GM23338 (cell line): ENCODE results near the gene AKR1C4. TPM values are rescaled to one million over a fixed set of nuclear protein-coding genes. Genes with fewer than 3 reads are reported as not detected.

ENCODE experiments used
- ATAC-seq: fragments of 200-7000 bp; cut with Tn5 transposase; 3 replicates; pipeline ENCODE4 v1.9.1; 2020
- DNase-seq: peaks from one replicate; pipeline ENCODE4 v3.0.0-alpha.2; 2015; ENCODE audit warnings: low spot score
- H2AFZ ChIP-seq: fragments of 200-600 bp; sonication (generic); 2 replicates; pipeline ENCODE4 v1.8.0; 2016; ENCODE audit warnings: antibody characterized with exemption, mild to moderate bottlenecking, moderate library complexity
- H3F3A ChIP-seq: fragments of 200-600 bp; sonication (generic); replicated peaks from 2 replicates; pipeline ENCODE4 v1.8.0; 2017; ENCODE audit warnings: antibody characterized with exemption, mixed run types, low read depth
- H3K27ac ChIP-seq: fragments of 200-600 bp; sonication (generic); 2 replicates; pipeline ENCODE4 v1.6.1; 2016; ENCODE audit warnings: low read depth
- H3K27me3 ChIP-seq: fragments of 200-600 bp; sonication (generic); 2 replicates; pipeline ENCODE4 v1.8.0; 2016; ENCODE audit warnings: mild to moderate bottlenecking, mixed run types, moderate library complexity; ENCODE audit not compliant: insufficient read depth
- H3K36me3 ChIP-seq: fragments of 200-600 bp; sonication (generic); 2 replicates; pipeline ENCODE4 v1.8.0; 2016; ENCODE audit warnings: mild to moderate bottlenecking; ENCODE audit not compliant: insufficient read depth
- H3K4me1 ChIP-seq: fragments of 200-600 bp; sonication (generic); 2 replicates; pipeline ENCODE4 v1.8.0; 2016; ENCODE audit warnings: mild to moderate bottlenecking, moderate library complexity; ENCODE audit not compliant: insufficient read depth
- H3K4me2 ChIP-seq: fragments of 200-600 bp; sonication (generic); 2 replicates; pipeline ENCODE4 v1.7.1; 2017; ENCODE audit warnings: mixed run types
- H3K4me3 ChIP-seq: fragments of 200-600 bp; sonication (generic); 2 replicates; pipeline ENCODE4 v1.6.1; 2016; ENCODE audit warnings: mixed run types
- H3K79me2 ChIP-seq: fragments of 200-600 bp; sonication (generic); replicated peaks from 2 replicates; pipeline ENCODE4 v1.8.0; 2017; ENCODE audit warnings: mild to moderate bottlenecking; ENCODE audit not compliant: insufficient read depth
- H3K9me2 ChIP-seq: fragments of 200-600 bp; sonication (generic); 2 replicates; pipeline ENCODE4 v1.8.0; 2017; ENCODE audit not compliant: insufficient read depth
- H4K20me1 ChIP-seq: fragments of 200-600 bp; sonication (generic); replicated peaks from 2 replicates; pipeline ENCODE4 v1.8.0; 2017; ENCODE audit warnings: mild to moderate bottlenecking; ENCODE audit not compliant: insufficient read depth
- H3K27ac Mint-ChIP-seq: 2 replicates; pipeline ENCODE4 v1.8.0; 2020; ENCODE audit warnings: inconsistent platforms, mild to moderate bottlenecking, moderate library complexity, mixed read lengths
- H3K27me3 Mint-ChIP-seq: 3 replicates; pipeline ENCODE4 v1.8.0; 2022; ENCODE audit warnings: low read depth, mild to moderate bottlenecking, moderate library complexity, mixed read lengths, inconsistent platforms; ENCODE audit not compliant: insufficient read depth, poor library complexity
- H3K36me3 Mint-ChIP-seq: 3 replicates; pipeline ENCODE4 v1.8.0; 2021; ENCODE audit warnings: low read depth, mild to moderate bottlenecking, inconsistent platforms, moderate library complexity, mixed read lengths
- H3K4me1 Mint-ChIP-seq: 3 replicates; pipeline ENCODE4 v1.8.0; 2020; ENCODE audit warnings: mild to moderate bottlenecking, inconsistent platforms, mixed read lengths
- H3K4me3 Mint-ChIP-seq: 3 replicates; pipeline ENCODE4 v1.8.0; 2021; ENCODE audit warnings: moderate library complexity, mild to moderate bottlenecking, inconsistent platforms, mixed read lengths
- H3K9me3 Mint-ChIP-seq: 3 replicates; pipeline ENCODE4 v1.8.0; 2020; ENCODE audit warnings: moderate library complexity, mild to moderate bottlenecking, inconsistent platforms, mixed read lengths
- EZH2 ChIP-seq: fragments of 200-600 bp; sonication (generic); IDR thresholded peaks from one replicate; pipeline ENCODE4 v1.8.0; 2017; ENCODE audit warnings: antibody characterized with exemption, mild to moderate bottlenecking, low read depth; ENCODE audit not compliant: unreplicated experiment
- EZH2phosphoT487 ChIP-seq: fragments of 200-600 bp; sonication (generic); IDR thresholded peaks from one replicate; pipeline ENCODE4 v1.8.1; 2018; ENCODE audit warnings: antibody characterized with exemption; ENCODE audit not compliant: unreplicated experiment
- JUNB ChIP-seq: IDR thresholded peaks from one replicate; pipeline ENCODE4 v1.6.1; 2016; ENCODE audit warnings: antibody characterized with exemption; ENCODE audit not compliant: unreplicated experiment
- NANOG ChIP-seq: IDR thresholded peaks from 2 replicates; pipeline ENCODE4 v1.6.1; 2016; ENCODE audit warnings: antibody characterized with exemption, borderline replicate concordance
- POLR2AphosphoS5 ChIP-seq: IDR thresholded peaks from 2 replicates; pipeline ENCODE4 v1.6.1; 2016; ENCODE audit warnings: antibody characterized with exemption, low read depth
- STAT1 ChIP-seq: IDR thresholded peaks from one replicate; pipeline ENCODE4 v1.6.1; 2016; ENCODE audit warnings: antibody characterized with exemption; ENCODE audit not compliant: unreplicated experiment
- ZNF114 ChIP-seq: fragments of 250-450 bp; sonication (Bioruptor Pico); IDR thresholded peaks from 2 replicates; pipeline ENCODE4 v1.5.0; 2020; ENCODE audit warnings: mild to moderate bottlenecking, moderate library complexity
- ZNF331 ChIP-seq: fragments of 250-450 bp; sonication (Bioruptor Pico); IDR thresholded peaks from 2 replicates; pipeline ENCODE4 v1.5.0; 2020; ENCODE audit warnings: low read depth, mild to moderate bottlenecking, moderate library complexity
- polyA plus RNA-seq: library from polyadenylated mRNA; unstranded; fragments of >200 nt; fragmentation: Nextera tagmentation; extraction: Ambion mirVana; gene quantifications from 2 replicates; pipeline ENCODE4 v1.2.1, GENCODE V29; 2016
- total RNA-seq: library from RNA; depleted of rRNA; stranded (reverse); fragments of >200 nt; shearing (Covaris generic); gene quantifications from 2 replicates; pipeline ENCODE4 v1.2.3, GENCODE V29; 2014
- TF ChIP-seq, protein P1 (sequence below), 2 experiments: fragments of 200-600 bp in 1 of 2; sonication (generic) in 1 of 2; conservative IDR thresholded peaks; 2 replicates each; pipeline versions ENCODE4 v1.5.1 to v1.6.1; 2016 to 2017; ENCODE audit warnings: antibody characterized with exemption in 2 of 2, low read depth in 2 of 2, mild to moderate bottlenecking in 2 of 2, moderate library complexity in 1 of 2
- TF ChIP-seq, protein P2 (sequence below): IDR thresholded peaks from one replicate; pipeline ENCODE4 v1.6.1; 2018; ENCODE audit warnings: antibody characterized with exemption; ENCODE audit not compliant: unreplicated experiment

AKR1C4 gene
- total and polyA plus RNA-seq, 2 experiments from 2014 or later, result not detected

DNA sequence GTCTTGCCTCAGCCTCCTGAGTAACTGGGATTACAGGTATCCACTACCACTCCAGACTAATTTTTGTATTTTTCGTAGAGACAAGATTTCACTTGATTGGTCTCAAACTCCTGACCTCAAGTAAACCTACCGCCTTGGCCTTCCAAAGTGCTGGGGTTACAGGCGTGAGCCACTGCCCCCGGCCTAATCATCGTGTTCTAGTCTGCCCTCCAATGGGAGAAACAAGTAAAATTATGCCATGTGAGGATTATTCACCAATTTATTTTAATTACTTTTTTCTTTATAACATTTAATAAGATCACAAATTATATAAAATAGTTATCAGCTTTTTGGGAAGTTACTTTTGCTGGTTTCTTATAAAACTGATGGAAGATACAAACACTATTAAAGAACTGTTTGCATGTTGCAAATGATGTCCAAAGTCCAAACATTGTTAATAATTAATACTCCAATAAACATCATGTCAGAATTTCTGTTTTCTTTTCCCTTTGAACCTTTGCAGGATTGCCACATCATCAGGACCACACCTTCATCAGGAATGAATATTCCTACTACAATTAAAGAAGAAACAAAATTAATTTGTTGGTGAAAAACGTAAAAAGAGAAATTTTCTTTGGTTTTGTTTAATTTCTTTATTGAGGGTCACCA lies 786 bp upstream of the AKR1C4 start:
- Histone ChIP-seq H4K20me1 (no peaks in the 10 kb centered on the region), H3K4me2 (no peak overlapping the region), H2AFZ (no peak overlapping the region), H3K79me2 (no peaks in the 10 kb centered on the region), H3F3A (no peaks in the 10 kb centered on the region), H3K36me3 (no peaks in the 10 kb centered on the region), H3K4me1 (no peaks in the 10 kb centered on the region), H3K27me3 (no peaks in the 10 kb centered on the region), H3K4me3 (no peak overlapping the region), H3K9me2 (no peaks in the 10 kb centered on the region), H3K27ac (no peak overlapping the region)
- H3K4me1 Mint-ChIP-seq, result no peaks in the 10 kb centered on the region
- no peak overlapping the region for H3K27ac Mint-ChIP-seq
- TF ChIP-seq, protein P1, sequence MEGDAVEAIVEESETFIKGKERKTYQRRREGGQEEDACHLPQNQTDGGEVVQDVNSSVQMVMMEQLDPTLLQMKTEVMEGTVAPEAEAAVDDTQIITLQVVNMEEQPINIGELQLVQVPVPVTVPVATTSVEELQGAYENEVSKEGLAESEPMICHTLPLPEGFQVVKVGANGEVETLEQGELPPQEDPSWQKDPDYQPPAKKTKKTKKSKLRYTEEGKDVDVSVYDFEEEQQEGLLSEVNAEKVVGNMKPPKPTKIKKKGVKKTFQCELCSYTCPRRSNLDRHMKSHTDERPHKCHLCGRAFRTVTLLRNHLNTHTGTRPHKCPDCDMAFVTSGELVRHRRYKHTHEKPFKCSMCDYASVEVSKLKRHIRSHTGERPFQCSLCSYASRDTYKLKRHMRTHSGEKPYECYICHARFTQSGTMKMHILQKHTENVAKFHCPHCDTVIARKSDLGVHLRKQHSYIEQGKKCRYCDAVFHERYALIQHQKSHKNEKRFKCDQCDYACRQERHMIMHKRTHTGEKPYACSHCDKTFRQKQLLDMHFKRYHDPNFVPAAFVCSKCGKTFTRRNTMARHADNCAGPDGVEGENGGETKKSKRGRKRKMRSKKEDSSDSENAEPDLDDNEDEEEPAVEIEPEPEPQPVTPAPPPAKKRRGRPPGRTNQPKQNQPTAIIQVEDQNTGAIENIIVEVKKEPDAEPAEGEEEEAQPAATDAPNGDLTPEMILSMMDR (conservative IDR thresholded peaks at IDR 0.05; ENCODE audit: low read depth in 2 of 2), result peak in 1 of 2 experiments; percentile 15; a peak in 1 of 4 replicates
- TF ChIP-seq ZNF114 (CRISPR knock-in tag), result no peak
- H3K36me3 Mint-ChIP-seq, result no peaks in the 10 kb centered on the region
- no peak for ATAC-seq
- DNase-seq, result peak; percentile 5
- H3K4me3 Mint-ChIP-seq, result no peak overlapping the region
- no peaks in the 10 kb centered on the region for H3K9me3 Mint-ChIP-seq
- peaks cover 2% of the 10 kb centered on the region for H3K27me3 Mint-ChIP-seq

DNA sequence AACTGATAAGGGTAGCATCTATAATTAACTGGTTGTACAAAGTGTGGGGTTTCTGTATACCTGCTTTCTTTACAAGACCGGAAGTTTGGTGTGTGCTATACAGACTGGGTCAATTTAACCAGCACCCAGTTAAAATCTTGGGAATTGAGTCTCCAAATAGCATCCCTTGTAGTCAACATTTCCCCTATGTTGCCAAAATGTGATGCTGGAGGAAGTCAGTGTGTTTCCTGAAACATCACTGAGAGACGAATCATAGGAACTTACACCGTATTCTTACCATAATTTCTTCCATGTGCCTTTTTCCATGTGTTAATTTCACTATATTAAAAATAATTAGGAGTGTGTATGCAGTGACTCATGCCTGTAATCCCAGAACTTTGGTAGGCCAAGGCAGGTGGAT lies 1.7 kb downstream of the AKR1C4 start:
- no peaks in the 10 kb centered on the region for H3K27me3 Mint-ChIP-seq
- no peak overlapping the region for H3K27ac Mint-ChIP-seq
- no peak overlapping the region for H3K4me3 ChIP-seq
- H4K20me1 ChIP-seq, result no peaks in the 10 kb centered on the region
- H2AFZ ChIP-seq, result no peak overlapping the region
- no peaks in the 10 kb centered on the region for H3K4me1 ChIP-seq
- no peaks in the 10 kb centered on the region for H3K27me3 ChIP-seq
- H3K79me2 ChIP-seq, result no peaks in the 10 kb centered on the region
- DNase-seq (no peak), ATAC-seq (no peak)
- H3K36me3 Mint-ChIP-seq, result no peaks in the 10 kb centered on the region
- H3K4me3 Mint-ChIP-seq, result no peak overlapping the region
- H3K27ac ChIP-seq, result no peak overlapping the region
- H3F3A ChIP-seq, result no peaks in the 10 kb centered on the region
- no peaks in the 10 kb centered on the region for H3K9me2 ChIP-seq
- peaks cover 8% of the 10 kb centered on the region for H3K9me3 Mint-ChIP-seq
- TF ChIP-seq, protein P2, sequence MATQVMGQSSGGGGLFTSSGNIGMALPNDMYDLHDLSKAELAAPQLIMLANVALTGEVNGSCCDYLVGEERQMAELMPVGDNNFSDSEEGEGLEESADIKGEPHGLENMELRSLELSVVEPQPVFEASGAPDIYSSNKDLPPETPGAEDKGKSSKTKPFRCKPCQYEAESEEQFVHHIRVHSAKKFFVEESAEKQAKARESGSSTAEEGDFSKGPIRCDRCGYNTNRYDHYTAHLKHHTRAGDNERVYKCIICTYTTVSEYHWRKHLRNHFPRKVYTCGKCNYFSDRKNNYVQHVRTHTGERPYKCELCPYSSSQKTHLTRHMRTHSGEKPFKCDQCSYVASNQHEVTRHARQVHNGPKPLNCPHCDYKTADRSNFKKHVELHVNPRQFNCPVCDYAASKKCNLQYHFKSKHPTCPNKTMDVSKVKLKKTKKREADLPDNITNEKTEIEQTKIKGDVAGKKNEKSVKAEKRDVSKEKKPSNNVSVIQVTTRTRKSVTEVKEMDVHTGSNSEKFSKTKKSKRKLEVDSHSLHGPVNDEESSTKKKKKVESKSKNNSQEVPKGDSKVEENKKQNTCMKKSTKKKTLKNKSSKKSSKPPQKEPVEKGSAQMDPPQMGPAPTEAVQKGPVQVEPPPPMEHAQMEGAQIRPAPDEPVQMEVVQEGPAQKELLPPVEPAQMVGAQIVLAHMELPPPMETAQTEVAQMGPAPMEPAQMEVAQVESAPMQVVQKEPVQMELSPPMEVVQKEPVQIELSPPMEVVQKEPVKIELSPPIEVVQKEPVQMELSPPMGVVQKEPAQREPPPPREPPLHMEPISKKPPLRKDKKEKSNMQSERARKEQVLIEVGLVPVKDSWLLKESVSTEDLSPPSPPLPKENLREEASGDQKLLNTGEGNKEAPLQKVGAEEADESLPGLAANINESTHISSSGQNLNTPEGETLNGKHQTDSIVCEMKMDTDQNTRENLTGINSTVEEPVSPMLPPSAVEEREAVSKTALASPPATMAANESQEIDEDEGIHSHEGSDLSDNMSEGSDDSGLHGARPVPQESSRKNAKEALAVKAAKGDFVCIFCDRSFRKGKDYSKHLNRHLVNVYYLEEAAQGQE, result no peak
- TF ChIP-seq, protein P1 (conservative IDR thresholded peaks at IDR 0.05; ENCODE audit: low read depth in 2 of 2), result no peak
- TF ChIP-seq JUNB, result no peak
- TF ChIP-seq NANOG, result no peak
- no peak for TF ChIP-seq STAT1
- TF ChIP-seq EZH2phosphoT487, result no peak
- no peak for TF ChIP-seq ZNF331 (CRISPR knock-in tag)
- TF ChIP-seq EZH2, result no peak
- TF ChIP-seq POLR2AphosphoS5, result no peak
- no peak overlapping the region for H3K4me2 ChIP-seq
- H3K4me1 Mint-ChIP-seq, result no peaks in the 10 kb centered on the region
- no peaks in the 10 kb centered on the region for H3K36me3 ChIP-seq
